Measurements from ENCODE around the gene ARFIP1. TPM values are rescaled to one million over a fixed set of nuclear protein-coding genes. Genes with fewer than 3 reads are reported as not detected.

The ARFIP1 gene
- total RNA-seq, 1 donor from 2014 or later: 41.6 TPM

GRCh38 chr4:152909901-152910300, 130.1 kb downstream of the ARFIP1 start:
- Mint-ChIP-seq H3K27me3 (ENCODE audit: unreplicated experiment) (no peaks in the 10 kb centered on the region), H3K4me3 (ENCODE audit: unreplicated experiment) (no peak overlapping the region), H3K4me1 (ENCODE audit: unreplicated experiment) (peaks cover 9% of the 10 kb centered on the region), H3K36me3 (ENCODE audit: low read depth, unreplicated experiment) (peaks cover 17% of the 10 kb centered on the region), H3K9me3 (ENCODE audit: unreplicated experiment) (no peaks in the 10 kb centered on the region), H3K27ac (ENCODE audit: unreplicated experiment) (no peak overlapping the region)
- TF ChIP-seq, protein P1, sequence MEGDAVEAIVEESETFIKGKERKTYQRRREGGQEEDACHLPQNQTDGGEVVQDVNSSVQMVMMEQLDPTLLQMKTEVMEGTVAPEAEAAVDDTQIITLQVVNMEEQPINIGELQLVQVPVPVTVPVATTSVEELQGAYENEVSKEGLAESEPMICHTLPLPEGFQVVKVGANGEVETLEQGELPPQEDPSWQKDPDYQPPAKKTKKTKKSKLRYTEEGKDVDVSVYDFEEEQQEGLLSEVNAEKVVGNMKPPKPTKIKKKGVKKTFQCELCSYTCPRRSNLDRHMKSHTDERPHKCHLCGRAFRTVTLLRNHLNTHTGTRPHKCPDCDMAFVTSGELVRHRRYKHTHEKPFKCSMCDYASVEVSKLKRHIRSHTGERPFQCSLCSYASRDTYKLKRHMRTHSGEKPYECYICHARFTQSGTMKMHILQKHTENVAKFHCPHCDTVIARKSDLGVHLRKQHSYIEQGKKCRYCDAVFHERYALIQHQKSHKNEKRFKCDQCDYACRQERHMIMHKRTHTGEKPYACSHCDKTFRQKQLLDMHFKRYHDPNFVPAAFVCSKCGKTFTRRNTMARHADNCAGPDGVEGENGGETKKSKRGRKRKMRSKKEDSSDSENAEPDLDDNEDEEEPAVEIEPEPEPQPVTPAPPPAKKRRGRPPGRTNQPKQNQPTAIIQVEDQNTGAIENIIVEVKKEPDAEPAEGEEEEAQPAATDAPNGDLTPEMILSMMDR (IDR thresholded peaks at IDR 0.05; ENCODE audit: unreplicated experiment): no peak
- DNase-seq (ENCODE audit: low spot score): no peak

GRCh38 chr4:152910521-152910920, 130.8 kb downstream of the ARFIP1 start:
- H3K27ac Mint-ChIP-seq (ENCODE audit: unreplicated experiment): no peak overlapping the region
- peaks cover 17% of the 10 kb centered on the region for H3K36me3 Mint-ChIP-seq (ENCODE audit: low read depth, unreplicated experiment)
- DNase-seq (ENCODE audit: low spot score): no peak
- no peaks in the 10 kb centered on the region for H3K9me3 Mint-ChIP-seq (ENCODE audit: unreplicated experiment)
- H3K27me3 Mint-ChIP-seq (ENCODE audit: unreplicated experiment): no peaks in the 10 kb centered on the region
- TF ChIP-seq, protein P1 (IDR thresholded peaks at IDR 0.05; ENCODE audit: unreplicated experiment): no peak
- H3K4me3 Mint-ChIP-seq (ENCODE audit: unreplicated experiment): no peak overlapping the region
- peaks cover 9% of the 10 kb centered on the region for H3K4me1 Mint-ChIP-seq (ENCODE audit: unreplicated experiment)

- Mint-ChIP-seq H3K27ac (ENCODE audit: unreplicated experiment) (no peak overlapping the region), H3K27me3 (ENCODE audit: unreplicated experiment) (no peaks in the 10 kb centered on the region), H3K4me1 (ENCODE audit: unreplicated experiment) (no peaks in the 10 kb centered on the region), H3K36me3 (ENCODE audit: low read depth, unreplicated experiment) (peaks cover 27% of the 10 kb centered on the region), H3K9me3 (ENCODE audit: unreplicated experiment) (peaks cover 10% of the 10 kb centered on the region), H3K4me3 (ENCODE audit: unreplicated experiment) (no peak overlapping the region)
- DNase-seq (ENCODE audit: low spot score): no peak
- TF ChIP-seq, protein P1 (IDR thresholded peaks at IDR 0.05; ENCODE audit: unreplicated experiment): no peak
Measured at GRCh38 chr4:152917543-152918395, 138.0 kb downstream of the ARFIP1 start.

DNA sequence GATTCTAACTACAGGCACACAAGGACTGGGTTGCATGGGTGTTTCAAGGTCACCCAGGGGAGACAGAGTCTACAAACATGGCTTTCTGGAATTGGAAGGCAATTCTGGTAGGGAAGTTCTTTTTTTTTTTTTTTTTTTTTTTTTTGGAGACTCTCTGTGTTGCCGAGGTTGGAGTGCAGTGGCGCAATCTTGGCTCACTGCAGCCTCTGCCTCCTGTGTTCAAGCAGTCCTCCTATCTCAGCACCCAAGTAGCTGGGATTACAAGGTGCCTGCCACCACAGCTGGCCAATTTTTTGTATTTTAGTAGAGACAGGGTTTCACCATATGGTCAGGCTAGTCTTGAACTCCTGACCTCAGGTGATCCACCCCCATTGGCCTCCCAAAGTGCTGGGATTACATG, 140.1 kb downstream of the ARFIP1 start:
- no peak overlapping the region for H3K27ac Mint-ChIP-seq (ENCODE audit: unreplicated experiment)
- peaks cover 27% of the 10 kb centered on the region for H3K36me3 Mint-ChIP-seq (ENCODE audit: low read depth, unreplicated experiment)
- H3K9me3 Mint-ChIP-seq (ENCODE audit: unreplicated experiment): peaks cover 10% of the 10 kb centered on the region
- H3K27me3 Mint-ChIP-seq (ENCODE audit: unreplicated experiment): no peaks in the 10 kb centered on the region
- no peak overlapping the region for H3K4me3 Mint-ChIP-seq (ENCODE audit: unreplicated experiment)
- no peak for DNase-seq (ENCODE audit: low spot score)
- no peaks in the 10 kb centered on the region for H3K4me1 Mint-ChIP-seq (ENCODE audit: unreplicated experiment)
- TF ChIP-seq, protein P1 (IDR thresholded peaks at IDR 0.05; ENCODE audit: unreplicated experiment): no peak

DNA sequence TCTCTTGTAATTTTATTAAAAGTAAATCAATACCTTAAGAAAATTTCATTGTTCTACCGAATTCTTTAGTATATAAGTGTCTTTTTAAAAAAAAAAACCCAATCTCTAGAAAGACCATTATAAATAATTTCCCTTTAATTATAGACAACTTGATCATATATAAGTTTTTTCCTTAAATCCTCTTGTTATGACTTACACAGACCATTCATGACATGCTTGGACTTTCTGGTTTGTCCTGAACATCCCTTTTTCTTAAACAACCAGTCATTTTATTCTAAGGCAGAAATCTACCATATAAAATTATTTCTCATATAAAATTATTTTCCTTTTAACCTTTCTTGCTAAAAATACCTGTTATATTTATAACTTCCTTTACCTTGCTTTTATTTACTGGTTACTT, 141.0 kb downstream of the ARFIP1 start:
- peaks cover 27% of the 10 kb centered on the region for H3K36me3 Mint-ChIP-seq (ENCODE audit: low read depth, unreplicated experiment)
- TF ChIP-seq, protein P1 (IDR thresholded peaks at IDR 0.05; ENCODE audit: unreplicated experiment): no peak
- no peak overlapping the region for H3K4me3 Mint-ChIP-seq (ENCODE audit: unreplicated experiment)
- DNase-seq (ENCODE audit: low spot score): no peak
- no peaks in the 10 kb centered on the region for H3K27me3 Mint-ChIP-seq (ENCODE audit: unreplicated experiment)
- H3K9me3 Mint-ChIP-seq (ENCODE audit: unreplicated experiment): peaks cover 10% of the 10 kb centered on the region
- no peak overlapping the region for H3K27ac Mint-ChIP-seq (ENCODE audit: unreplicated experiment)
- H3K4me1 Mint-ChIP-seq (ENCODE audit: unreplicated experiment): no peaks in the 10 kb centered on the region
